Activated CD4-positive, alpha-beta T cell treated with anti-CD3 and anti-CD28 coated beads, Interleukin-2, amount 10 ng/mL, durations not matched to agents 24 days and 14 days (primary cell): ENCODE data around the gene CBFA2T2. TPM values are rescaled to one million over a fixed set of nuclear protein-coding genes. Genes with fewer than 3 reads are reported as not detected.
"Not testable (repeated sequence)": the region's sequence is repeated elsewhere in the genome, so short reads cannot be mapped to it uniquely, and the experiment has no call there.

ENCODE experiments used
- DNase-seq: peaks from one replicate; pipeline ENCODE4 v3.0.0; 2022
- H3K27ac Mint-ChIP-seq: one replicate; pipeline ENCODE4 v1.8.0; 2022; ENCODE audit warnings: mild to moderate bottlenecking, mixed read lengths
- H3K27me3 Mint-ChIP-seq: one replicate; pipeline ENCODE4 v1.8.0; 2022; ENCODE audit warnings: mixed read lengths
- H3K36me3 Mint-ChIP-seq: one replicate; pipeline ENCODE4 v1.8.0; 2022; ENCODE audit warnings: low read depth, mild to moderate bottlenecking, mixed read lengths
- H3K4me1 Mint-ChIP-seq: one replicate; pipeline ENCODE4 v1.8.0; 2021; ENCODE audit warnings: mixed read lengths
- H3K4me3 Mint-ChIP-seq: one replicate; pipeline ENCODE4 v1.8.0; 2022; ENCODE audit warnings: mild to moderate bottlenecking, moderate library complexity, mixed read lengths
- H3K9me3 Mint-ChIP-seq: one replicate; pipeline ENCODE4 v1.8.0; 2021; ENCODE audit warnings: mixed read lengths
- intact Hi-C: fragments of 100-400 bp; cut with micrococcal nuclease; formaldehyde crosslinking; loops from one replicate; pipeline ENCODE4 v1.15.1; 2023
- total RNA-seq: library from RNA; stranded (reverse); gene quantifications from 2 replicates; pipeline ENCODE4 v1.2.3, GENCODE V29; 2022

Gene CBFA2T2
- total RNA-seq, 1 donor from 2014 or later = 12.9 TPM

DNA sequence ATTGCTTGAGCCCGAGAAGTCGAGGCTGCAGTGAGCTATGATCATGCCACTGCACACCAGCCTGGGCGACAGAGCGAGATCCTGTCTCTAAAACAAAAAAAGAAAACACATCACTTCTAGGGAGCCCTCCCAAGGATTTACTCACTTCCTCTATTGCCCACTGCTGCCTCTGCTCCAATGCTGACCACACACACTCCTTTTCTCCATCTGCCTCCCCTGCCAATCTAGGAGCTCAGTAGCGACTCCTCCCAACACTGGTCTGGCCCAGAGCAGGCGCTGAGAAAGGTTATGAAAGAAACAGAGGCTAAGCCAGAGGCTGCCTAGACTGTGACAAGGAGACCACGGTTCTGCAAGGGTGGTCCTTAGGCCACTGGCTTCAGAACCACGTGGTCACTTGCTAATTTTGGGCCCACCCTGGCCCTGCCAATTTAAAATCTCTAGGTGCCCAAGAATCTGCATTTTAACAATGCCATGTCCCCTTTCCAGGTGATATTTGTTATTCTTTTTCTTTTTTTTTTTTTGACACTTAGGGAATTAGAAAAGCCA lies 197.5 kb downstream of the CBFA2T2 start:
- intact Hi-C loops = loop anchor here (2.0 to 10.0 kb wide), 5 partner anchors 25 to 307 kb away; partner anchors contain the start of genes C20orf144, CHMP4B, PXMP4 and RALY

DNA sequence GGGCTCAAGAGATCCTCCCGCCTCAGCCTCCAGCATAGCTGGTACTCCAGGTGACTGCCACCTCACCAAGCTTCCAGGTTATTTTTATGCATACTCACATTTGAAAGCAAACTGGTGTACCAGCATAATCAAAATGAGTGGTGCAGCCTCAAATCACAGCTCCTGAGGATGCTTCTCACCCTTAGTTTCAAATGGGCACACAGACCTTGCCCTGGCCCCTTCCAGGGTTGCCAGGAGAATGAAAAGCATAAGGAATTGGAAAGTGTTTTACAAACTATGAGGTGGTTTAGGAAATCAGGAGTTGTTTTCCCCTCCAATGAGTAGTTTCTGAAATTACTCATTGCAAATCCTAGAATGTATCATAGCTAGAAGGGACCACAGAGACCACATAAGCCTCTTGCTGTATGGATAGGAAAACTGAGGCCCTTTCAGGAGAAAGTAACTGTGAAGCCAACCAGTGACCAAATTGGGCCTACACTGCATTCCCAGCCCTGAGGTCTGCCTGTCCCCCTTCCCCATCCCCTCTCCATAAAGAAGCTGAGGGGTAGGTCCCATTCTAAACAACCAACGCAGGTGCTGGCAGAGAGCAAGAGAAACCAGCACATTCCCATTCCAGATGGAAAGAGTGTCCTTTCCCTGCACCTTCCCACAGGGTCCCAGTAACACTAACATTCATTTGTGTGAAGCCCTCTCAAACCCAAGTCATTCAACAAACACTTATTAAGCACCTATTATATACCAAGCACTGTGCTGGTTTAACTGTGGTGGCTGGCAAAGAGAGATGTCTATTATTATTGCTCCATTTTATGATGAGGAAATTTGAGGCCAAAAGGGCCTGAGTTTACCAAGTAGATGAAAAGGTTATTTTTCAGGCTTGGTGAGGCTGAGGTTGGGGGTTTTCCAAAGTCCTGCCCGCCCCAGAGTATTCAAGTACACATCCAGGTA lies 198.4 kb downstream of the CBFA2T2 start:
- Mint-ChIP-seq H3K4me3 (peak overlapping the region; percentile 59), H3K27ac (peak overlapping the region; percentile 92), H3K27me3 (no peaks in the 10 kb centered on the region), H3K9me3 (no peaks in the 10 kb centered on the region), H3K36me3 (peaks cover 9% of the 10 kb centered on the region), H3K4me1 (peaks cover 55% of the 10 kb centered on the region)
- intact Hi-C loops = loop anchor here (1.0 to 10.0 kb wide), 6 partner anchors 21 to 307 kb away; partner anchors contain the start of genes C20orf144, CHMP4B, PXMP4 and RALY
- DNase-seq = peak; percentile 60

More for the DNA sequence above, 197.5 kb downstream of the CBFA2T2 start:
- peak; percentile 61 for DNase-seq
- Mint-ChIP-seq H3K4me3 (peak overlapping the region; percentile 21), H3K27me3 (no peaks in the 10 kb centered on the region), H3K27ac (no peak overlapping the region), H3K4me1 (peaks cover 61% of the 10 kb centered on the region), H3K9me3 (no peaks in the 10 kb centered on the region), H3K36me3 (peaks cover 9% of the 10 kb centered on the region)

DNA sequence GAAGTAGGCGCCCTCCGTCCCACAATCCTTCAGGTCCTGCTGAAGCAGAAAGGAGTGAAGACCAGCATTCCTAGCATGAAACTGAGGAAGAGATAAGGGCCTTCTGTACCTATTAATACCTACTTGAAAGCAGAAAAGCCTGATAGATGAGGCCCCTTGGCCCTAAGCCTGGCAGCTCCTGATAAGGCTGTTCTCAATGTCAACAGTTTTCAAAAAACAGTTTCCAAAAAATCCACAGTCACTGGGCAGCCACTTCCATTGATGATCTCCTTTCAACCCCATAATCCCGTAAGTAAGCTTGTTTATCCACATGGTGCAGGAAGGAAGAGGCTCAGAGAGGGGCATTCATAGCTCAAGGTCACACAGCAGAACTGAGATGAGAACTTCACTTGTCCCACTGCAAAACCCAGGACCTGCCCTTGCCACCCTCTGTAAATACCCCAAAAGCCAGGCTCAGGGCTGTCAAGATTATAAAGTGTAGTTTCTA lies 199.1 kb downstream of the CBFA2T2 start:
- DNase-seq = peak; percentile 60
- H3K36me3 Mint-ChIP-seq = peaks cover 9% of the 10 kb centered on the region
- H3K27me3 Mint-ChIP-seq = no peaks in the 10 kb centered on the region
- H3K4me1 Mint-ChIP-seq = peaks cover 52% of the 10 kb centered on the region
- H3K4me3 Mint-ChIP-seq = peak overlapping the region; percentile 16
- H3K27ac Mint-ChIP-seq = peak overlapping the region; percentile 92
- intact Hi-C loops = loop anchor here (1.0 to 10.0 kb wide), 4 partner anchors 20 to 306 kb away; partner anchors contain the start of genes CHMP4B and RALY
- H3K9me3 Mint-ChIP-seq = no peaks in the 10 kb centered on the region

DNA sequence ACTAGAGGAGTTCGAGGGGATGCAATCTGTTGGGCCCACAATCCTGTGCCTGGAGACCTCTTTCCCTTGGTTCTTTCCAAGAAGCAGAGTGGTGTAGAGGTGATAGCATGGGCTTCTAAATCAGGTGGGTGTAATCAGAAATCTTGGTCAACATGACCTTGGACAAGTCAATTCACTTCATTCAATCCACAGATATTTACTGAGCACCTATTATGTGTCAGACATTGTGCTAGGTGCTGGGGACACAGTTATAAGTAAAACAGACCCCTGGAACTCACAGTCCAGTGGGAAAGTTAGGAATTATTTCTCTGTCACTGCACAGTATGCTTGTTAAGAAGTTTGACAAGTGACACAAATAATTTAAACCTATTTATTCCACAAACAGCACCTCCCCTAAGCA lies 199.6 kb downstream of the CBFA2T2 start:
- H3K27ac Mint-ChIP-seq = peak overlapping the region; percentile 92
- no peaks in the 10 kb centered on the region for H3K27me3 Mint-ChIP-seq
- no peaks in the 10 kb centered on the region for H3K9me3 Mint-ChIP-seq
- no peak for DNase-seq
- intact Hi-C loops = loop anchor here (5.0 to 10.0 kb wide), 3 partner anchors 83 to 305 kb away; partner anchors contain the start of genes CHMP4B and RALY
- peaks cover 10% of the 10 kb centered on the region for H3K36me3 Mint-ChIP-seq
- H3K4me3 Mint-ChIP-seq = peak overlapping the region; percentile 59
- H3K4me1 Mint-ChIP-seq = peaks cover 47% of the 10 kb centered on the region

DNA sequence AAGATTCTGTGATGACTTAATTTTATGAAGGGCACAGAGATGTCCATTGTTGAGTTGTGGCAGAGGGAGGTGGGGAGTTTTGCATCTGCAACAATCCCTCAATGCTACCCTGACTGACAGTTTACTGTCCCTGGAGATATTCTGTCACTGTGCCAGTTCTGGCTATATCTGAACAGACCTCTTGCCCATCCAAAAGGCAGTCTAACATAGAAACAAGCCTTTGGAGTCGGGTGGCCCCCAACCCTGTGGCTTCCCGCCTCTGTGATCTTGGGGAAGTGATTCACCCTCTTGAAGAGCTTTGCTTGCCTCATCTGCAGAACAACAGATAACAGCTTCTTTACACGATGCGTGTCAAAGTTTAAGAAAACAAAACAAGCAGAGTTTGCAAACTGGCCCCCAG lies 200.1 kb downstream of the CBFA2T2 start:
- DNase-seq = peak; percentile 86
- no peaks in the 10 kb centered on the region for H3K27me3 Mint-ChIP-seq
- peaks cover 6% of the 10 kb centered on the region for H3K36me3 Mint-ChIP-seq
- no peaks in the 10 kb centered on the region for H3K9me3 Mint-ChIP-seq
- intact Hi-C loops = loop anchor here (1.0 to 10.0 kb wide), 4 partner anchors 42 to 305 kb away; partner anchors contain the start of genes CHMP4B and RALY
- H3K4me1 Mint-ChIP-seq = peaks cover 43% of the 10 kb centered on the region
- peak overlapping the region; percentile 92 for H3K27ac Mint-ChIP-seq
- H3K4me3 Mint-ChIP-seq = peak overlapping the region; percentile 59

DNA sequence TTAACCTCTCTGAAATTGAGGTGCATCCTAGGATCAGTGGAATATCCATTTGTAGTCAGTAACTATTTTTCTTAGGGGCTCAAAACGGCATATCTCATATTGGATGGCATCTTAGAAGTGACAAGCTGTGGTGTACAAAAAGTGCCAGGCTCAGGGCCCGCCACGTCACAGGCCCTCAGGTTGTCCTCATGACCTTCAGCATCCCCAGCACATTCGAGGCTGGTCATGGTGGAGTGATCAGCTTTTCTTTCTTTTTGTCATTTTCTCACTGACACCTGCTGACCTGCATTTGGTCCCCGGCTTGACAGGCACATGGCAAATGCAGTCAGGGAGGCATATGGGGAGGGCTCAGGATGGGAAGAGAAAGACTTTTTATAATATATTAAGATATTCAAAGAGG lies 203.4 kb downstream of the CBFA2T2 start:
- Mint-ChIP-seq H3K27me3 (no peaks in the 10 kb centered on the region), H3K36me3 (peaks cover 2% of the 10 kb centered on the region), H3K4me1 (peaks cover 24% of the 10 kb centered on the region), H3K4me3 (no peak overlapping the region), H3K27ac (no peak overlapping the region), H3K9me3 (no peaks in the 10 kb centered on the region)
- intact Hi-C loops = no loop called here
- no peak for DNase-seq

DNA sequence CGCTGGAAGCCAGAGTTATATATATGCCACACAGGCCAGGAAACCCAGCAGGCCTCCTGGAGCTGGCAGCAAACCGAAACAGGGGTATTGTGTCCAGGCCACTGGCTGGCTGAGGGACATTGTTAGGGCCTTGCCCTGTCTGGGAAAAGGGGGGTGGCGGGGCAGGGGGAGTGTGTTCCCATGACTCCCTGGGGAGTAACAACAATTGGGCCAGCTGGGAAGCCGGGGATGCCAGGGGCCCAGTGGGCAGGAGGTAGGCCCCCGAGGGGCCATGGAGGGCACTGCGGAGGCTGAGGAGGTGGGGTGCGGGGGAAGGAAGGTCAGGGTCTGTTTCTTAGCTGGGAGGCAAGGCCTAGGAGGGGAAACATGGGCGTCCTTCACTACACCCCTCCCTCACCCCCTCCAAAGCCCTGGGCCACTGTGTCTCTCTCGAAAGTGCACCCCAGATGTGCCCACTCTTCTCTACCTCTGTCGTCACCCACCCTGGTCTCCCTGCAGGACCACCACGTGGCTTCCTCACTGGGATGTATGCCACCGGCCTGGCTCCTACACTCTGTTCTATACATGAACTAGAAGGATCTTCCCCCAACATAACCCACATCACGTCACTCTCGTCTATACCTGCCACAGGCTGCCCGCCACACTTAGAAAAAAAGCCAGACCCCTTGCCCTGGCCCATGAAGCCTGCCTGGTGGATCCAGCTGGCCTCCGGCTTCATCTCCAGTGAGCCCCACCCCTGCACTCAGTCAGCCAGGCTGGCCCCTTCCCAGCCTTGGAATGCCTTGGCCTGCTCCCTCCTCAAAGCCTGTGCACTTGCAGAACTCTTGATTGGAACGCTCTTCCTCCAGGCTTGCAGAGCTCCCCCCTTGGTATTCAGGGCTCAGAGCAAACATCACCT lies 204.1 kb downstream of the CBFA2T2 start:
- intact Hi-C loops = no loop called here
- no peak overlapping the region for H3K4me3 Mint-ChIP-seq

DNA sequence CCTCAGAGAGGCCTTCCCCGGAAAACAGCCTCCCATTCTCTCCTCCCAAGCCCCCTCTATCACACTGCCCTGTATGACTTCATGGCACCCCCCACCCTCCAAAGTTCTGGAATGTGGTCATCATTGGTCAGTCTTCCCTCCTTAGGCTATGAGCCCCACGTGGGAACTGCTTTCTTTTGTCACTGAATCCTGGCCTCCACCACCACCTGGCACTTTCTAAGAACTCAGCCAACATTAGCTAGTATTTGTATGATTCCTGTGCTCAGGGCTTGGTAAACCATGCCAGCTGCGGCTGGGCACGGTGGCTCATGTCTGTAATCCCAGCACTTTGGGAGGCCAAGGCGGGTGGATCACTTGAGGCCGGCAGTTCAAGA lies 204.7 kb downstream of the CBFA2T2 start:
- Mint-ChIP-seq H3K4me1 (peaks cover 11% of the 10 kb centered on the region), H3K27me3 (no peaks in the 10 kb centered on the region), H3K4me3 (no peak overlapping the region), H3K27ac (peak overlapping the region; percentile 69), H3K9me3 (no peaks in the 10 kb centered on the region), H3K36me3 (peaks cover 2% of the 10 kb centered on the region)
- DNase-seq = no peak
- intact Hi-C loops = no loop called here

More for the DNA sequence above, 204.1 kb downstream of the CBFA2T2 start:
- H3K27ac Mint-ChIP-seq = peak overlapping the region; percentile 69
- peaks cover 2% of the 10 kb centered on the region for H3K36me3 Mint-ChIP-seq
- DNase-seq = no peak
- H3K9me3 Mint-ChIP-seq = no peaks in the 10 kb centered on the region
- H3K27me3 Mint-ChIP-seq = no peaks in the 10 kb centered on the region
- H3K4me1 Mint-ChIP-seq = peaks cover 17% of the 10 kb centered on the region

DNA sequence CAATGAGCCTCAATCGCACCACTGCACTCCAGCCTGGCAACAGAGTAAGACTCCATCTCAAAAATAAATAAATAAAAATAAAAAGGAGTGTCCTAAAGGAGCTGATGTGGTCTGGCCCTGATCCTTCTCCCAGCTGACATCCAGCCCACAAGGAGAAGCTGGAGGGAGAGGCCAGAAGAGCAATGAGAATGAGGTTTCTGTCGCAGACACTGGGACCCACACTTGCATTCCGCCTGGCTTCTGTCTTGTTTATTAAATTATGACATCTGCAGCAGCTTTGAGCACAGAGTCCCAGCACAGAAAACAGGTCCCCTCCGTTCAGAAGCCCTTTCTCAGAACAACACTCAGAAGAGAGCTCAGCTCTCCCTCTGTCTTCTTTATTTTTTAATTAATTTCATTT lies 206.6 kb downstream of the CBFA2T2 start:
- no peak overlapping the region for H3K4me3 Mint-ChIP-seq
- peaks cover 1% of the 10 kb centered on the region for H3K4me1 Mint-ChIP-seq
- intact Hi-C loops = no loop called here

DNA sequence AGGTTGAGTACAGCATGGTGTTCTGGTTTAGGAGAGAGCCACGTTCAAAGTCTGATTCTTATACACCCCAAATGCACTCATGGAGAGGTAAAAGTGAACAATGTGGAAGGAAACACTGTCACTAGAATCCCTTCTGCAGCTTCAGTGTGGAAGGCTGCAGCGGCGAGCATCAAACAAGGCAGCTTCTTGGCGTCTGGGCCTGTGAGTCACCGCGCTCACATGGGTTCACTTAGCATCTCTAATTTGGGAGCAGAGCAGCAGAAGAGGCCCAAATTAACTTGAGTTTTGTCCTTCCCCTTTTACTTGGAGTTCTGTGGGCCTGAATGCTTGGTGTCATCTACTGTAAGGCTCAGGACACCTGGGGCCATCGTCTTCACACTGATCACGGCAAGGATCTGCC lies 207.2 kb downstream of the CBFA2T2 start:
- Mint-ChIP-seq H3K27me3 (no peaks in the 10 kb centered on the region), H3K9me3 (no peaks in the 10 kb centered on the region), H3K4me3 (no peak overlapping the region), H3K4me1 (no peaks in the 10 kb centered on the region), H3K36me3 (peaks cover 4% of the 10 kb centered on the region), H3K27ac (no peak overlapping the region)
- intact Hi-C loops = no loop called here
- no peak for DNase-seq

More for the DNA sequence above, 206.6 kb downstream of the CBFA2T2 start:
- Mint-ChIP-seq H3K27ac (no peak overlapping the region), H3K9me3 (no peaks in the 10 kb centered on the region), H3K27me3 (no peaks in the 10 kb centered on the region), H3K36me3 (peaks cover 2% of the 10 kb centered on the region)
- no peak for DNase-seq

DNA sequence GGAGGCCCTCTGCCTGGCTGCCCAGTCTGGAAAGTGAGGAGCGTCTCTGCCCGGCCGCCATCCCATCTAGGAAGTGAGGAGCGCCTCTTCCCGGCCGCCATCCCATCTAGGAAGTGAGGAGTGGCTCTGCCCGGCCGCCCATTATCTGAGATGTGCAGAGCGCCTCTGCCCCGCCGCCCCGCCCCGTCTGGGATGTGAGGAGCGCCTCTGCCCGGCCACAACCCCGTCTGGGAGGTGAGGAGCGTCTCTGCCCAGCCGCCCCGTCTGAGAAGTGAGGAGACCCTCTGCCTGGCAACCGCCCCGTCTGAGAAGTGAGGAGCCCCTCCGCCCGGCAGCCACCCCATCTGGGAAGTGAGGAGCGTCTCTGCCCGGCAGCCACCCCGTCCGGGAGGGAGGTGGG lies 209.1 kb downstream of the CBFA2T2 start:
- DNase-seq, H3K4me3 Mint-ChIP-seq, intact Hi-C loops, H3K27ac Mint-ChIP-seq, H3K9me3 Mint-ChIP-seq, H3K36me3 Mint-ChIP-seq, H3K27me3 Mint-ChIP-seq, H3K4me1 Mint-ChIP-seq: not testable (repeated sequence)
